Testis (tissue), 3 donors: ENCODE measurements around the gene CREB3L2. TPM values are rescaled to one million over a fixed set of nuclear protein-coding genes. Genes with fewer than 3 reads are reported as not detected.

Experiments used
- DNase-seq: peaks from one replicate; pipeline ENCODE4 v3.0.0-alpha.2; 2019
- H3K27ac ChIP-seq, 2 donors: fragments of 200-600 bp; sonication (generic); one replicate each; pipeline ENCODE4 v1.5.1; 2019
- H3K27me3 ChIP-seq: fragments of 200-600 bp; sonication (generic); one replicate; pipeline ENCODE4 v1.5.1; 2019
- H3K36me3 ChIP-seq: fragments of 200-600 bp; sonication (generic); one replicate; pipeline ENCODE4 v1.5.1; 2017; ENCODE audit warnings: low read depth; ENCODE audit errors: missing control alignments
- H3K4me1 ChIP-seq: fragments of 200-600 bp; sonication (generic); one replicate; pipeline ENCODE4 v1.5.1; 2019
- H3K4me3 ChIP-seq, 2 donors: fragments of 200-600 bp; sonication (generic); one replicate each; pipeline ENCODE4 v1.5.1; 2017 to 2019
- H3K9me3 ChIP-seq: fragments of 200-600 bp; sonication (generic); one replicate; pipeline ENCODE4 v1.5.1; 2017
- CTCF ChIP-seq, 3 experiments: fragments of 450-650 bp in 2 of 3; fragments of 200-600 bp in 1 of 3; sonication (generic) in 1 of 3; IDR thresholded peaks; one replicate each; pipeline ENCODE4 v1.5.1; 2016 to 2019; ENCODE audit warnings: antibody characterized with exemption in 3 of 3, mild to moderate bottlenecking in 2 of 3, moderate library complexity in 1 of 3
- POLR2A ChIP-seq: fragments of 450-650 bp; IDR thresholded peaks from one replicate; pipeline ENCODE4 v1.6.1; 2017; ENCODE audit warnings: antibody characterized with exemption, mild to moderate bottlenecking, moderate library complexity
- WGBS, 2 donors: methylation state at CpG; one replicate each; pipeline ENCODE4 v1.1.5; 2018; 5-methylcytosine and 5-hydroxymethylcytosine counted together
- intact Hi-C: fragments of 100-400 bp; cut with DNase I; formaldehyde crosslinking; loops from one replicate; pipeline ENCODE4 v1.15.1; 2023; ENCODE audit warnings: low total_unique reads
- polyA plus RNA-seq: library from polyadenylated mRNA; stranded (reverse); fragments of 350-450 nt; fragmentation: Illumina TruSeq; extraction: RNeasy Lipid Tissue Mini Kit (QIAGEN cat#74804); gene quantifications from one replicate; pipeline ENCODE4 v1.2.3, GENCODE V29; 2014; ENCODE audit warnings: low read depth, low replicate concordance; ENCODE audit not compliant: insufficient read depth
- total RNA-seq, 2 donors: library from RNA; depleted of rRNA; stranded (reverse); fragments of >200 nt; gene quantifications; one replicate each; pipeline ENCODE4 v1.2.3, GENCODE V29; 2016

The CREB3L2 gene
- total and polyA plus RNA-seq, 3 donors from 2014 or later, result 22.0 to 23.9 (median 23.4) TPM

- H3K36me3 ChIP-seq, result no peaks in the 10 kb centered on the region
- H3K9me3 ChIP-seq, result no peaks in the 10 kb centered on the region
- WGBS, 2 donors, result 41 to 45% methylated on average over 2 of the region's 2 CpGs
- H3K27ac ChIP-seq, result peak overlapping the region in 1 of 2 donors; percentile 56
- H3K4me3 ChIP-seq, result no peak overlapping the region
- peak; percentile 65 for DNase-seq
- no peak for TF ChIP-seq CTCF (IDR thresholded peaks at IDR 0.05)
- TF ChIP-seq POLR2A, result no peak
- intact Hi-C loops, result no loop called here
- H3K4me1 ChIP-seq, result no peaks in the 10 kb centered on the region
- no peaks in the 10 kb centered on the region for H3K27me3 ChIP-seq
Observed at GRCh38 chr7:137943132-137943551, 58.7 kb downstream of the CREB3L2 start.

GRCh38 chr7:137942484-137943115 lies 59.3 kb downstream of the CREB3L2 start:
- Histone ChIP-seq H3K36me3 (no peaks in the 10 kb centered on the region), H3K9me3 (no peaks in the 10 kb centered on the region), H3K4me3 (no peak overlapping the region), H3K27me3 (no peaks in the 10 kb centered on the region), H3K27ac (peak overlapping the region in 1 of 2 donors; percentile 56), H3K4me1 (no peaks in the 10 kb centered on the region)
- TF ChIP-seq CTCF (IDR thresholded peaks at IDR 0.05), result no peak
- no peak for TF ChIP-seq POLR2A
- DNase-seq, result no peak
- intact Hi-C loops, result no loop called here
- WGBS, 2 donors, result 51 to 52% methylated on average over 4 of the region's 4 CpGs

GRCh38 chr7:137940656-137941518 lies 61.0 kb downstream of the CREB3L2 start:
- H3K27ac ChIP-seq, result no peak overlapping the region

GRCh38 chr7:137940218-137940617 lies 61.7 kb downstream of the CREB3L2 start:
- DNase-seq, result no peak
- TF ChIP-seq CTCF (IDR thresholded peaks at IDR 0.05) (no peak), POLR2A (no peak)
- no peak overlapping the region for H3K27ac ChIP-seq
- WGBS, 2 donors, result 42 to 56% methylated on average over 1 of the region's 1 CpG
- H3K36me3 ChIP-seq, result no peaks in the 10 kb centered on the region
- H3K9me3 ChIP-seq, result no peaks in the 10 kb centered on the region
- no peak overlapping the region for H3K4me3 ChIP-seq
- H3K4me1 ChIP-seq, result peaks cover 13% of the 10 kb centered on the region
- intact Hi-C loops, result no loop called here
- no peaks in the 10 kb centered on the region for H3K27me3 ChIP-seq

More at GRCh38 chr7:137940656-137941518, 61.0 kb downstream of the CREB3L2 start:
- TF ChIP-seq POLR2A (no peak), CTCF (IDR thresholded peaks at IDR 0.05) (no peak)
- Histone ChIP-seq H3K36me3 (no peaks in the 10 kb centered on the region), H3K4me1 (peaks cover 11% of the 10 kb centered on the region), H3K9me3 (no peaks in the 10 kb centered on the region), H3K4me3 (no peak overlapping the region), H3K27me3 (no peaks in the 10 kb centered on the region)
- intact Hi-C loops, result no loop called here
- DNase-seq, result no peak
- WGBS, 2 donors, result 72 to 80% methylated on average over 11 of the region's 11 CpGs
